LNCaP clone FGC (cell line): ENCODE results near the gene NVL.
A peak's percentile ranks its signal among the peaks of the same experiment; 100 is the strongest.

Source experiments
- DNase-seq: peaks from one replicate; pipeline ENCODE4 v3.0.0-alpha.2; 2011; ENCODE audit warnings: low read depth
- H3K4me3 ChIP-seq: 2 replicates; pipeline ENCODE4 v1.5.1; 2011; ENCODE audit warnings: mild to moderate bottlenecking, low read depth, low read length, control low read depth
- TF ChIP-seq, protein P1 (sequence below): IDR thresholded peaks from 2 replicates; pipeline ENCODE4 v1.5.1; 2012; ENCODE audit warnings: mild to moderate bottlenecking; ENCODE audit not compliant: control insufficient read depth, insufficient read depth; ENCODE audit errors: extremely low read depth

NVL gene

DNA sequence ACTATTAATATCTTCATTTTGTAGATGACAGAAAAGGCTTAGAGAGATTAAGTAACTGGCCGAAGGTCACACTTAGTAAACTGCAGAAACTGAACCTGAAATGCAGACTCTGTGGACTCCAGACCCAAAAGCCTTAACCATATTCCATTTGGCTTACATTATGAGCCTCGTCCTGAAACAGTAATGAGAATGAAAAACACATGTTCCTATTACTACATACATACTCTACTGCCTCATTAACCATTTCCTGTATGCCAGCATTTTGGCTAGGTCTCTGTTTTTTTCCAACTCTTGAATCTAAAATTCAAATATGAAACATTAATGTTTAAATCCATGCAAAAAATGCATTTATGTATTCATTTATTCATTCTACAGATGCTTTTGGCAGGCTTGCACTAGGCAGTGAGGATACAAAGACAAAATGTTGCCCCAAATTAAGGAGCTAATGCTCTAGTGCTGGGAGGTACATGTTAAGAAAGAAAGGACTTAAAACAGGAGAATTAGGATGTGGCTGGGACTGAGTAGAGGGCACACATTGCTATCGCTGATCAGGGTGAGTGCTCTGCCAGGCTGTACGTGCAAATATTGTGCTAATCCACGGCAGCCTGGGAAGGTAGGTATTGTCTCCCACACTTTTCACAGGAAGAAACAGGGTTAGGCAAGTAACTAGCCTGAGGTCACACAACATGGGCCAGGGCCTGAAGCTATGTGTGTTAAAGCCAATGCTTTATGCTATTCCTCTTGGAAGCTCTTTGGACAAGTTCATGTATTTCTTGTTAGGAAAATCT is 133.0 kb downstream of the NVL start:
- DNase-seq = no peak
- TF ChIP-seq, protein P1, sequence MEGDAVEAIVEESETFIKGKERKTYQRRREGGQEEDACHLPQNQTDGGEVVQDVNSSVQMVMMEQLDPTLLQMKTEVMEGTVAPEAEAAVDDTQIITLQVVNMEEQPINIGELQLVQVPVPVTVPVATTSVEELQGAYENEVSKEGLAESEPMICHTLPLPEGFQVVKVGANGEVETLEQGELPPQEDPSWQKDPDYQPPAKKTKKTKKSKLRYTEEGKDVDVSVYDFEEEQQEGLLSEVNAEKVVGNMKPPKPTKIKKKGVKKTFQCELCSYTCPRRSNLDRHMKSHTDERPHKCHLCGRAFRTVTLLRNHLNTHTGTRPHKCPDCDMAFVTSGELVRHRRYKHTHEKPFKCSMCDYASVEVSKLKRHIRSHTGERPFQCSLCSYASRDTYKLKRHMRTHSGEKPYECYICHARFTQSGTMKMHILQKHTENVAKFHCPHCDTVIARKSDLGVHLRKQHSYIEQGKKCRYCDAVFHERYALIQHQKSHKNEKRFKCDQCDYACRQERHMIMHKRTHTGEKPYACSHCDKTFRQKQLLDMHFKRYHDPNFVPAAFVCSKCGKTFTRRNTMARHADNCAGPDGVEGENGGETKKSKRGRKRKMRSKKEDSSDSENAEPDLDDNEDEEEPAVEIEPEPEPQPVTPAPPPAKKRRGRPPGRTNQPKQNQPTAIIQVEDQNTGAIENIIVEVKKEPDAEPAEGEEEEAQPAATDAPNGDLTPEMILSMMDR = no peak
- H3K4me3 ChIP-seq = no peak overlapping the region

DNA sequence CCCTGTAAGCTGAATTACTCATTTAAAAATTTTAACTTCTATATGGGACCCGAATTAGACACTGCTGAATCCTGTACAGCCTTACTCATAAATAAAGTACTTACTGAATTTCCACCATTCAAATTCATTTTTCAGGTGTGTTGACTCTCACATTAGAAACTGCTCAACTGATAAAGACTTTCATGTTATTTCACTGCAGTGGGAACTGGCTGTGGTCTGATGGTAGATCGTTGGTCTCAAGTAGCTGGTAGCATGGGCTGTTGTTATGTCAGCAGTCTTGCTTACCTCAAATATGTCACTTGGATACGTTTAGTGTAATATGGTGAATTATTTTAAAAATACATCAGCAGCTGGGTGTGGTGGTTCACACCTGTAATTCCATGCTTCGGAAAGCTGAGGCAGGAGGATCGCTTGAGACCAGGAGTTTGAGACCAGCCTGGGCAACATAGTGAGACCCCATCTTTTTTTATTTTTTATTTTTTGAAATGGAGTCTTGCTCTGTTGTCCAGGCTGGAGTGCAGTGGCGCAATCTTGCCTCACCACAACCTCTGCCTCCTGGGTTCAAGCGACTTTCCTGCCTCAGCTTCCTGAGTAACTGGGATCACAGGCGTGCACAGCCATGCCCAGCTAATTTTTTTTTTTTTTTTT is 136.5 kb downstream of the NVL start:
- no peak overlapping the region for H3K4me3 ChIP-seq
- DNase-seq = no peak
- TF ChIP-seq, protein P1 = no peak

DNA sequence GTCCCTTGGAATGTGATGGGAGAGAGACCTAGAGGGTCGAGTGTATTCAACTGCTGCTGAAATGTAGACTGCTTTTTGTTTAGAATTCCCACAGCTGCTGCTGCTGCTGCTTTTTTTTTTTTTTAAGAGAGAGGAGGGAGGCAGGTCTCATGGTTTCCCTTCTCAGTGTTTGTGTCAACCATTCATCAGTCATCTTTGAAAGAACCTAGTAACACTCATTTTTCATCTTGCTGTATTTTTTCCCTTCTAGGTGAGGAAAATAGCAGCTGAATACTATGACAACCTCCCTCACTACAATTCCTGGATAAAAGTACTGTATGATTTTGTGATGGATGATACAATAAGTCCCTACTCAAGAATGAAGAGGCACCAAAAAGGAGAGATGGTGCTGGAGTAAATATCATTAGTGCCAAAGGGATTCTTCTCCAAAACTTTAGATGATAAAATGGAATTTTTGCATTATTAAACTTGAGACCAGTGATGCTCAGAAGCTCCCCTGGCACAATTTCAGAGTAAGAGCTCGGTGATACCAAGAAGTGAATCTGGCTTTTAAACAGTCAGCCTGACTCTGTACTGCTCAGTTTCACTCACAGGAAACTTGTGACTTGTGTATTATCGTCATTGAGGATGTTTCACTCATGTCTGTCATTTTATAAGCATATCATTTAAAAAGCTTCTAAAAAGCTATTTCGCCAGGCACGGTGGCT is 137.7 kb downstream of the NVL start:
- no peak for DNase-seq
- H3K4me3 ChIP-seq = no peak overlapping the region
- TF ChIP-seq, protein P1 = no peak

DNA sequence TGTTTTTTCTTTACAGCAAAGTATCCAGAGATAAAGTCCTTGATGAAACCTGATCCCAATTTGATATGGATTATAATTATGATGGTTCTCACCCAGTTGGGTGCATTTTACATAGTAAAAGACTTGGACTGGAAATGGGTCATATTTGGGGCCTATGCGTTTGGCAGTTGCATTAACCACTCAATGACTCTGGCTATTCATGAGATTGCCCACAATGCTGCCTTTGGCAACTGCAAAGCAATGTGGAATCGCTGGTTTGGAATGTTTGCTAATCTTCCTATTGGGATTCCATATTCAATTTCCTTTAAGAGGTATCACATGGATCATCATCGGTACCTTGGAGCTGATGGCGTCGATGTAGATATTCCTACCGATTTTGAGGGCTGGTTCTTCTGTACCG is 140.4 kb downstream of the NVL start:
- TF ChIP-seq, protein P1 = no peak
- DNase-seq = no peak
- no peak overlapping the region for H3K4me3 ChIP-seq

DNA sequence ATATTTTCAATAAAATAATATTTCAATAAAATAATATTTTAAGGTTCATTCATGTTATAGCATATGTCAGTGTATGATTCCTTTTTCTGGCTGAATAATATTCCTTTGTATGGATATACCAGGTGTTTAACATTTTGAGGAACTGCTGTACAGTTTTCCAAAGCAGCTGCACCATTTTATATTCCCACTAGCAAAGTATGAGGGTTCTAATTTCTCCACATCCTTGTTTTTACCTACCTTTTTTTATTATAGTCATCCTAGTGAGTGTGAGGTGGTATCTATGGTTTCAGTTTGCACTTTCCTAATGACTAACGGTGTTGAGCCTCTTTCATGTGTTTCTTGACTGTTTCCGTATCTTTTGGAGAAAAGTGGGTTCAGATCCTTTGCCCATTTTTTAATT is 141.7 kb downstream of the NVL start:
- no peak overlapping the region for H3K4me3 ChIP-seq
- TF ChIP-seq, protein P1 = no peak
- no peak for DNase-seq

DNA sequence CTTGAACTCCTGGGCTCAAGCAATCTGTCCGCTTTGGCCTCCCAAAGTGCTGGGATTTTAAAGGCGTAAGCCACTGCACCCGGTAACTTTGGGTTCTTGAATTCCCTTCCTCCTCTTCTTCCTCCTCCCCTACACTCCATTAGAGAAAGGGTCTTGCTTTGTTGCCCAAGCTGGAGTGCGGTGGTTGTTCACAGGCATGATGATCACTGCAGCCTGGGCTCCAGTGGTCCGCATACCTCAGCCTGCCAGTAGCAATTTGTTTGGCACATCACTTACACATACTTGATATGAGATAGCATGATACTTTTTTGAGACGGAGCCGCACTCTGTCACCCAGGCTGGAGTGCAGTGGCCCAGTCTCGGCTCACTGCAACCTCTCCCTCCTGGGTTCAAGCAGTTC is 144.8 kb downstream of the NVL start:
- H3K4me3 ChIP-seq = peak overlapping the region; percentile 97
- no peak for DNase-seq
- TF ChIP-seq, protein P1 = no peak
